Activated CD8-positive, alpha-beta T cell treated with anti-CD3 and anti-CD28 coated beads, Interleukin-2, amount 10 ng/mL, durations not matched to agents 7 days and 5 days (primary cell): ENCODE measurements around the gene KRTAP4-11. TPM values are rescaled to one million over a fixed set of nuclear protein-coding genes. Genes with fewer than 3 reads are reported as not detected.
"Not testable (repeated sequence)": the region's sequence is repeated elsewhere in the genome, so short reads cannot be mapped to it uniquely, and the experiment has no call there.

Experiments
- ATAC-seq: fragments of 150-1000 bp; cut with Tn5 transposase; one replicate; pipeline ENCODE4 v1.10.0; 2021; ENCODE audit warnings: moderate library complexity
- CTCF ChIA-PET: fragments of 350-600 bp; sonication (Branson Sonifier 250); formaldehyde crosslinking; loops from one replicate; lab custom pipeline; 2021; ENCODE audit warnings: antibody characterized with exemption; lab: Charles Lee
- POLR2A ChIA-PET: fragments of 350-600 bp; sonication (Branson Sonifier 250); formaldehyde crosslinking; loops from one replicate; lab custom pipeline; 2021; ENCODE audit warnings: antibody characterized with exemption; lab: Charles Lee
- DNase-seq: peaks from one replicate; pipeline ENCODE4 v3.0.0-alpha.2; 2020
- H3K27ac Mint-ChIP-seq: one replicate; pipeline ENCODE4 v1.8.0; 2021; ENCODE audit warnings: mild to moderate bottlenecking, mixed read lengths
- H3K27me3 Mint-ChIP-seq: one replicate; pipeline ENCODE4 v1.8.0; 2021; ENCODE audit warnings: low read depth, mixed read lengths
- H3K36me3 Mint-ChIP-seq: one replicate; pipeline ENCODE4 v1.8.0; 2021; ENCODE audit warnings: low read depth, mixed read lengths
- H3K4me1 Mint-ChIP-seq: one replicate; pipeline ENCODE4 v1.8.0; 2021; ENCODE audit warnings: low read depth, mixed read lengths
- H3K4me3 Mint-ChIP-seq: one replicate; pipeline ENCODE4 v1.8.0; 2021; ENCODE audit warnings: mild to moderate bottlenecking, mixed read lengths
- H3K9me3 Mint-ChIP-seq: one replicate; pipeline ENCODE4 v1.8.0; 2022; ENCODE audit warnings: mixed read lengths; ENCODE audit not compliant: insufficient read depth
- total RNA-seq, 2 experiments: library from RNA; stranded (reverse); gene quantifications; one replicate each; pipeline ENCODE4 v1.2.3, GENCODE V29; 2021

The KRTAP4-11 gene
- total RNA-seq, 2 experiments from 2014 or later: not detected

DNA sequence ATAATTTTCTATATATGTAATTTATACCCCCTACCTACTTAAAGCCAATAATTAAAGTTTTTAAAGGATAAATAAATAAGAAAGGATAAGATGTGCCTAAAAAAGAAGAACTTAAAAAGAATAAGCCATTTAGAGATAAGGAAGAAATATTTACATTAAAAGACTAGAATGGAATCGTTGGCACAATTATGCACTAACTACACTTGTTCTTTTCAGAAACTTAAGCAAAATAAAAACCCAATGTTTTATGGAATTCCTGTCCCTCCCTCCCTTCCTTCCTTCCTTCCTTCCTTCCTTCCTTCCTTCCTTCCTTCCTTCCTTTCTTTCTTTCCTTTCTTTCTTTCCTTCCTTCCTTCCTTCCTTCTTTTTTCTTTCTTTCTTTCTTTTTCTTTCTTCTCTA, 26.7 kb upstream of the KRTAP4-11 start:
- Mint-ChIP-seq H3K36me3 (no peaks in the 10 kb centered on the region), H3K9me3 (peaks cover 10% of the 10 kb centered on the region), H3K27me3 (no peaks in the 10 kb centered on the region), H3K4me1 (no peaks in the 10 kb centered on the region), H3K27ac (no peak overlapping the region), H3K4me3 (no peak overlapping the region)
- POLR2A ChIA-PET: no interaction called here
- ATAC-seq (no peak), DNase-seq (no peak)
- CTCF ChIA-PET: no interaction called here

DNA sequence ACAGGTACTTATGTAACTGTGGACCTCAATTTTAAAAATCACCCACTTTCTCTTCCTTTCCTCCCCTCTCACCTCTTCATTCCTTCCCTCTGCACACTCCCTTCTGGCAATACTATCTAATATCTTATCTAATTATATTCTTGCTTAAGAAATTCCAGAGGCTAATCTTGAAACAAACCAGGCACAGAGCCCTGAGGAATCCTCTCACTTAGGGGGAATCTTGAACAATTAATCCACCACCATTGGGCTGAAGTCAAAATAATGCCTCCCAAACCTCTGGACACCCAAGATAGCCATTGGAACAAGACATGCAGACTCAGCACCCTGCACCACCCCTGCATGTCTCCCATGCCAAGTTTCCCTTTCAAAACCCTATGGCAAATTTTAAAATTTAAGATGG, 23.2 kb upstream of the KRTAP4-11 start:
- Mint-ChIP-seq H3K4me1 (no peaks in the 10 kb centered on the region), H3K27me3 (no peaks in the 10 kb centered on the region), H3K27ac (no peak overlapping the region), H3K36me3 (peaks cover 3% of the 10 kb centered on the region), H3K9me3 (peaks cover 10% of the 10 kb centered on the region), H3K4me3 (no peak overlapping the region)
- no peak for DNase-seq
- CTCF ChIA-PET: no interaction called here
- ATAC-seq: no peak
- POLR2A ChIA-PET: no interaction called here

DNA sequence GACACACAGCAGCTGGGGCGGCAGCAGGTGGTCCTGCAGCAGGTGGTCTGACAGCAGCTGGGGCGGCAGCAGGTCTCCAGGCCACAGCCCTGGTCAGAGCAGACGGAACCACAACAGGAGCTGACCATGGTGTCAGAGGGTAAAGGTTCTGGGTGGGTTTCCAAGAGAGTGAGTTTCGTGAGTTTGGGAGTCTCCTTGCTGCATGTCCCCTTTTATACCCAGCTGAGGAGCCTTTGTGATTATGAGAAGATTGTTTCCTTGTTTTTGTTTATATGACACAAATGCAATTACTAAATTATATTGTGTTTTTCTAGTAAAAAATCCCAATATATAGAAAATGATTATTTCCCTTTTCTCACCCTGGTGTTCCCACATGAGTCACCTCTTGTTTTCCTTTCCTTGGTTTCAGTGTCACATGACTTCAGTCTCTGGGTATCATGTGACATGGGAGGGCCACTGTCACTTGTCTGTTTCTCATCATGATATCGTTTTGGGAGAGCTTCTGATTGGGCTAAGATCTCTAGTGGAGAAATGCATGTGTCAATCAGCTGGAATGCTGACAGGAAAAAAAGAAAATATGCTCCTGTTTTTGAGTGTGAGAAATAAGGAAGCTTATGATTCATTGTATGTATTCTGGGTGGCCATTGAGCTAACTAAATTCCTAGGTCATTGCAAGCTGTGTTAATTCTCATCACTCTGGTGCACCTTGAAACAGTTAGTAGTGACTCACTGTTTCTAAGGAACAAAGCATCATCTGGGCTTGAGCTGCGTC, 22.4 kb upstream of the KRTAP4-11 start, which contains the start of gene KRTAP4-6:
Gene KRTAP4-6, minus strand, starts transcription at position 185 of the 772 bp plus-strand sequence. Its CDS starts 57 bp downstream, at position 128.
- H3K27me3 Mint-ChIP-seq: no peaks in the 10 kb centered on the region
- H3K4me1 Mint-ChIP-seq: no peaks in the 10 kb centered on the region
- ATAC-seq (no peak), DNase-seq (no peak)
- H3K27ac Mint-ChIP-seq: no peak within 1 kb of the TSS
- CTCF ChIA-PET: no interaction called here
- no peak within 1 kb of the TSS for H3K4me3 Mint-ChIP-seq
- POLR2A ChIA-PET: no interaction called here
- peaks cover 3% of the 10 kb centered on the region for H3K36me3 Mint-ChIP-seq
- H3K9me3 Mint-ChIP-seq: peaks cover 10% of the 10 kb centered on the region

- H3K4me1 Mint-ChIP-seq, CTCF ChIA-PET, H3K4me3 Mint-ChIP-seq, H3K27me3 Mint-ChIP-seq, H3K36me3 Mint-ChIP-seq, DNase-seq, H3K27ac Mint-ChIP-seq, ATAC-seq, POLR2A ChIA-PET: not testable (repeated sequence)
- peaks cover 10% of the 10 kb centered on the region for H3K9me3 Mint-ChIP-seq
Observed at GRCh38 chr17:41139865-41140264, 21.7 kb upstream of the KRTAP4-11 start.

DNA sequence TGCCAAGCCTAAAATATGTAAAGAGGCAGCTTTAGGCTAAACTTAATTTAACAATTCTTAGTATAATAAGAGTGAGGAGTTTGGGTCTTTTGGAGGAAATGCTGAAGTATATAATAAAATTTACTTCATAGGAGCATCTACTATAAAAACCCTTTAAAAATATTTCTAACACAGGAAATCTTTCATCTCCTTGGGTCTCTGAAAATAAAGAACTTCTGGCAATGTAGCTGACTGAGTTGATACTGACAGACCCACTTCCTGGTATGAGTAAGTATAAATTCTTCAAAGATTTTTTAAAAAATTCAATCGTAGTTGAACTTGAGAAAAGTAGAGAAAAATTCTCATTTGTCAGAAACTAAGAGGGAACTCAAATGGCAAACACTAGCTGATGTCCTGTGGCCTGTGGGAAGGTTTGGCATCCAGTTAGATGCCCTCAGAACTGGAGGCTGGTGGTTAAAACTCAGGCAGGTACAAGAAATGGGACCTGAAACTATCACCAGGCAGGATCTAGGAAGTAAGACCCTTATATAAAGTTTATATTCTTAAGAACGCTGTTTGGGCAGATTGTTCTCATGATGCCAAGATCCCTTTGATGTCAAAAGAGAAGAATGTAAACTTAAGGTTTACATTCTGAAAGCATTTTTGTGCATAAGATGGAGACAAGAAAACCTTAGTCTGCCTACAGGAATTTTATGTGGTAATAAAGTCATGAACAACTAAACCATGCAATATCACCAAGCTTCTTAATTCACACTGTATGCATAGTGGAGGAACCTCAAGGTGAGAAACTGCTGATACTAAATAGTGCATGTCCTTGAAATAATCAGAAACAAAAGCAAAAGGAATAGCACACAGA, 15.9 kb upstream of the KRTAP4-11 start:
- ChIA-PET CTCF (no interaction called here), POLR2A (no interaction called here)
- no peak overlapping the region for H3K27ac Mint-ChIP-seq
- peaks cover 3% of the 10 kb centered on the region for H3K4me1 Mint-ChIP-seq
- no peaks in the 10 kb centered on the region for H3K27me3 Mint-ChIP-seq
- H3K36me3 Mint-ChIP-seq: no peaks in the 10 kb centered on the region
- H3K9me3 Mint-ChIP-seq: no peaks in the 10 kb centered on the region
- no peak overlapping the region for H3K4me3 Mint-ChIP-seq
- DNase-seq (no peak), ATAC-seq (no peak)

GRCh38 chr17:41131979-41132378, 13.8 kb upstream of the KRTAP4-11 start:
- H3K4me3 Mint-ChIP-seq: no peak overlapping the region
- H3K9me3 Mint-ChIP-seq: no peaks in the 10 kb centered on the region
- H3K36me3 Mint-ChIP-seq: no peaks in the 10 kb centered on the region
- H3K4me1 Mint-ChIP-seq: peaks cover 3% of the 10 kb centered on the region
- no peak overlapping the region for H3K27ac Mint-ChIP-seq
- H3K27me3 Mint-ChIP-seq: no peaks in the 10 kb centered on the region
- ChIA-PET POLR2A (no interaction called here), CTCF (no interaction called here)
- DNase-seq: no peak
- no peak for ATAC-seq

DNA sequence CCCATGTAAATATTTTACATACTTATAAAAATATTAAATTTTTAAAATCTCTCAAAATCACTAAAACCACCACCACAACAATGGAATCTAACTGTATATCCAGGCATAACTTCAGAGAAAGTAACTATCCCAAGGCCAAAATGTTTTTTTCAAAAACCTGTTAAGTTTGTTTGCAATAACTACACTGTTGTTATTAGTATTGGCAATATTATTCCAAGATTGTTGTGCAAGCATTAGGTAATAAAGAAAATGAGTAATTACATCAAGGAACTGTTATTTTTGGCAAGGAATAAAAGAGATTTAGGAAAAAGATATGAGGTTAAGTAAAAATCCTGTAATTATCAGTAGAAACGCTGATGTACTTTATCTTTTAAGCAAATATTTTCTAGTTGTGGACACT, 9.2 kb upstream of the KRTAP4-11 start:
- DNase-seq: no peak
- no peak for ATAC-seq
- H3K36me3 Mint-ChIP-seq: no peaks in the 10 kb centered on the region
- no peaks in the 10 kb centered on the region for H3K9me3 Mint-ChIP-seq
- H3K27me3 Mint-ChIP-seq: no peaks in the 10 kb centered on the region
- peaks cover 21% of the 10 kb centered on the region for H3K4me1 Mint-ChIP-seq
- H3K27ac Mint-ChIP-seq: no peak overlapping the region
- ChIA-PET CTCF (no interaction called here), POLR2A (no interaction called here)
- H3K4me3 Mint-ChIP-seq: no peak overlapping the region

- CTCF ChIA-PET: no interaction called here
- no peak for DNase-seq
- ATAC-seq: no peak
- Mint-ChIP-seq H3K27ac (no peak overlapping the region), H3K4me3 (no peak overlapping the region), H3K9me3 (no peaks in the 10 kb centered on the region), H3K4me1 (peaks cover 21% of the 10 kb centered on the region), H3K36me3 (no peaks in the 10 kb centered on the region), H3K27me3 (no peaks in the 10 kb centered on the region)
- POLR2A ChIA-PET: no interaction called here
Observed at GRCh38 chr17:41126412-41126811, 8.2 kb upstream of the KRTAP4-11 start.

GRCh38 chr17:41125064-41125463, 6.9 kb upstream of the KRTAP4-11 start:
- no peak for DNase-seq
- H3K4me1 Mint-ChIP-seq: peaks cover 27% of the 10 kb centered on the region
- H3K36me3 Mint-ChIP-seq: peaks cover 1% of the 10 kb centered on the region
- H3K9me3 Mint-ChIP-seq: no peaks in the 10 kb centered on the region
- no peak overlapping the region for H3K4me3 Mint-ChIP-seq
- H3K27ac Mint-ChIP-seq: no peak overlapping the region
- ATAC-seq: no peak
- CTCF ChIA-PET: no interaction called here
- POLR2A ChIA-PET: no interaction called here
- no peaks in the 10 kb centered on the region for H3K27me3 Mint-ChIP-seq

GRCh38 chr17:41123991-41124371, 5.8 kb upstream of the KRTAP4-11 start, which contains the start of gene KRTAP4-12:
Gene KRTAP4-12, minus strand, starts transcription at chr17:41124182. Its CDS starts 60 bp downstream, at chr17:41124122.
- POLR2A ChIA-PET, H3K36me3 Mint-ChIP-seq, H3K27ac Mint-ChIP-seq, CTCF ChIA-PET, ATAC-seq, H3K9me3 Mint-ChIP-seq, H3K4me3 Mint-ChIP-seq, DNase-seq, H3K27me3 Mint-ChIP-seq: not testable (repeated sequence)
- H3K4me1 Mint-ChIP-seq: peaks cover 30% of the 10 kb centered on the region

- peaks cover 30% of the 10 kb centered on the region for H3K4me1 Mint-ChIP-seq
- H3K9me3 Mint-ChIP-seq, H3K27me3 Mint-ChIP-seq, H3K36me3 Mint-ChIP-seq, H3K27ac Mint-ChIP-seq, H3K4me3 Mint-ChIP-seq, POLR2A ChIA-PET, CTCF ChIA-PET, ATAC-seq, DNase-seq: not testable (repeated sequence)
Observed at GRCh38 chr17:41123292-41123990, 5.3 kb upstream of the KRTAP4-11 start.

DNA sequence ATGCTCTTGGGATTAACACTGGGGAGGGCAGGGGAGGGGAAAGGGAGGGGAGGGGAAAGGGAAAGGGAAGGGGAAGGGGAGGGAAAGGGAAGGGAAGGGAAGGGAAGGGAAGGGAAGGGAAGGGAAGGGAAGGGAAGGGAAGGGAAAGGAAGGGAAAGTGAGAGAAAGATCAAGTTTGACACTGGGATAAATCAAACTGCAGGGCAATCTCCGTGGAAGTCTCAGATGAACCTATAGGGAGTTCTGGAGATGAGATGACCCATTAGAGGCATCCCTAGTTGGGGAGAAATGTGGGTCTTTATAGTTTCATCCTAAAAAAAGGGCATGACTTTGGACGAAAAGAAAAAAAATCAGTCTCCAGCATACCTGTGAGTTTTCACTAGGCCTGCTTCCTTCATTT, 3.6 kb upstream of the KRTAP4-11 start:
- ChIA-PET CTCF (no interaction called here), POLR2A (no interaction called here)
- H3K27ac Mint-ChIP-seq: no peak overlapping the region
- peaks cover 30% of the 10 kb centered on the region for H3K4me1 Mint-ChIP-seq
- H3K36me3 Mint-ChIP-seq: peaks cover 4% of the 10 kb centered on the region
- H3K27me3 Mint-ChIP-seq: peaks cover 3% of the 10 kb centered on the region
- no peak overlapping the region for H3K4me3 Mint-ChIP-seq
- DNase-seq (no peak), ATAC-seq (no peak)
- H3K9me3 Mint-ChIP-seq: no peaks in the 10 kb centered on the region
